ENCODE data around the gene CD248.

The CD248 gene

GRCh38 chr11:66349084-66349386 lies 32.2 kb upstream of the CD248 start:
- H2AFZ ChIP-seq (ENCODE audit: low read depth, low read length, severe bottlenecking) = no peak overlapping the region
- peaks cover 16% of the 10 kb centered on the region for H3F3A ChIP-seq (ENCODE audit: insufficient read depth)
- H3K9ac ChIP-seq (ENCODE audit: low read length) = no peak overlapping the region
- no peaks in the 10 kb centered on the region for H3K9me2 ChIP-seq (replicated peaks; ENCODE audit: insufficient read depth, low read length)
- H3K9me3 ChIP-seq (ENCODE audit: insufficient read depth, low read length) = no peaks in the 10 kb centered on the region
- no peak overlapping the region for H3K27ac ChIP-seq (ENCODE audit: low read depth, low read length)
- peaks cover 8% of the 10 kb centered on the region for H3K79me2 ChIP-seq (ENCODE audit: insufficient read depth, low read length)
- no peak for TF ChIP-seq CTCF (IDR thresholded peaks at IDR 0.05; ENCODE audit: insufficient read depth, low read length, poor library complexity, severe bottlenecking)
- TF ChIP-seq EZH2phosphoT487 (conservative IDR thresholded peaks at IDR 0.05; ENCODE audit: low read length) = no peak
- no peak overlapping the region for H3K4me3 ChIP-seq (ENCODE audit: insufficient read depth, low read length, poor library complexity, severe bottlenecking)
- H4K20me1 ChIP-seq (ENCODE audit: low read depth, low read length) = no peaks in the 10 kb centered on the region
- peak overlapping the region; percentile 5 for H3K4me2 ChIP-seq (ENCODE audit: low read depth, low read length, poor library complexity, severe bottlenecking)
- H3K27me3 ChIP-seq (ENCODE audit: low read length) = no peaks in the 10 kb centered on the region
- H3K36me3 ChIP-seq (ENCODE audit: low read length) = no peaks in the 10 kb centered on the region

GRCh38 chr11:66347425-66348276 lies 30.8 kb upstream of the CD248 start, which contains the start of gene B4GAT1:
Gene B4GAT1, minus strand, starts transcription at chr11:66347629. Its CDS starts 84 bp downstream, at chr11:66347545.
- no peaks in the 10 kb centered on the region for H4K20me1 ChIP-seq (ENCODE audit: low read depth, low read length)
- no peaks in the 10 kb centered on the region for H3K9me2 ChIP-seq (replicated peaks; ENCODE audit: insufficient read depth, low read length)
- TF ChIP-seq EZH2phosphoT487 (conservative IDR thresholded peaks at IDR 0.05; ENCODE audit: low read length) (no peak), CTCF (IDR thresholded peaks at IDR 0.05; ENCODE audit: insufficient read depth, low read length, poor library complexity, severe bottlenecking) (no peak)

GRCh38 chr11:66346476-66347424 lies 29.9 kb upstream of the CD248 start:
- H3K9me3 ChIP-seq (ENCODE audit: insufficient read depth, low read length) = no peaks in the 10 kb centered on the region
- H3F3A ChIP-seq (ENCODE audit: insufficient read depth) = peaks cover 16% of the 10 kb centered on the region
- H2AFZ ChIP-seq (ENCODE audit: low read depth, low read length, severe bottlenecking) = peak overlapping the region; percentile 75
- peaks cover 17% of the 10 kb centered on the region for H3K79me2 ChIP-seq (ENCODE audit: insufficient read depth, low read length)
- no peaks in the 10 kb centered on the region for H3K27me3 ChIP-seq (ENCODE audit: low read length)
- peak overlapping the region; percentile 52 for H3K4me2 ChIP-seq (ENCODE audit: low read depth, low read length, poor library complexity, severe bottlenecking)
- no peaks in the 10 kb centered on the region for H4K20me1 ChIP-seq (ENCODE audit: low read depth, low read length)
- no peak for TF ChIP-seq CTCF (IDR thresholded peaks at IDR 0.05; ENCODE audit: insufficient read depth, low read length, poor library complexity, severe bottlenecking)
- no peak for TF ChIP-seq EZH2phosphoT487 (conservative IDR thresholded peaks at IDR 0.05; ENCODE audit: low read length)
- no peak overlapping the region for H3K27ac ChIP-seq (ENCODE audit: low read depth, low read length)
- no peaks in the 10 kb centered on the region for H3K9me2 ChIP-seq (replicated peaks; ENCODE audit: insufficient read depth, low read length)
- H3K36me3 ChIP-seq (ENCODE audit: low read length) = no peaks in the 10 kb centered on the region
- peak overlapping the region; percentile 75 for H3K9ac ChIP-seq (ENCODE audit: low read length)
- H3K4me3 ChIP-seq (ENCODE audit: insufficient read depth, low read length, poor library complexity, severe bottlenecking) = peak overlapping the region; percentile 58

More at GRCh38 chr11:66347425-66348276, 30.8 kb upstream of the CD248 start, which contains the start of gene B4GAT1:
- peak within 1 kb of the TSS; percentile 75 for H2AFZ ChIP-seq (ENCODE audit: low read depth, low read length, severe bottlenecking)
- H3K4me3 ChIP-seq (ENCODE audit: insufficient read depth, low read length, poor library complexity, severe bottlenecking) = peak within 1 kb of the TSS; percentile 77
- peak within 1 kb of the TSS; percentile 75 for H3K9ac ChIP-seq (ENCODE audit: low read length)
- peaks cover 17% of the 10 kb centered on the region for H3K79me2 ChIP-seq (ENCODE audit: insufficient read depth, low read length)
- H3K4me2 ChIP-seq (ENCODE audit: low read depth, low read length, poor library complexity, severe bottlenecking) = peak within 1 kb of the TSS; percentile 72
- H3K36me3 ChIP-seq (ENCODE audit: low read length) = no peaks in the 10 kb centered on the region
- H3K27me3 ChIP-seq (ENCODE audit: low read length) = no peaks in the 10 kb centered on the region
- no peaks in the 10 kb centered on the region for H3K9me3 ChIP-seq (ENCODE audit: insufficient read depth, low read length)
- H3F3A ChIP-seq (ENCODE audit: insufficient read depth) = peaks cover 16% of the 10 kb centered on the region
- H3K27ac ChIP-seq (ENCODE audit: low read depth, low read length) = peak within 1 kb of the TSS; percentile 63
